SK-N-MC (cell line): ENCODE data around the gene KRTAP29-1.

Experiments
- EZH2 ChIP-seq: fragments of 200-600 bp; sonication (generic); IDR thresholded peaks from one replicate; pipeline ENCODE4 v1.6.1; 2017; ENCODE audit warnings: antibody characterized with exemption
- FOXP2 ChIP-seq: optimal IDR thresholded peaks from 2 replicates; pipeline ENCODE3; 2011; ENCODE audit warnings: mild to moderate bottlenecking, moderate library complexity; ENCODE audit not compliant: insufficient read depth; ENCODE audit errors: extremely low read length, control extremely low read depth

GRCh38 chr17:41338961-41339485, 36.4 kb upstream of the KRTAP29-1 start:
- no peak for TF ChIP-seq EZH2
- TF ChIP-seq FOXP2: no peak
